ENCODE results near the gene ALKBH7. TPM values are rescaled to one million over a fixed set of nuclear protein-coding genes. Genes with fewer than 3 reads are reported as not detected.

ALKBH7 gene
- total and polyA plus RNA-seq, 10 of the 15 experiments (the other 5 are each of a cell fraction or from before 2014, with no cell fraction given), result 0.31 to 82.5 (median 37.6) TPM

DNA sequence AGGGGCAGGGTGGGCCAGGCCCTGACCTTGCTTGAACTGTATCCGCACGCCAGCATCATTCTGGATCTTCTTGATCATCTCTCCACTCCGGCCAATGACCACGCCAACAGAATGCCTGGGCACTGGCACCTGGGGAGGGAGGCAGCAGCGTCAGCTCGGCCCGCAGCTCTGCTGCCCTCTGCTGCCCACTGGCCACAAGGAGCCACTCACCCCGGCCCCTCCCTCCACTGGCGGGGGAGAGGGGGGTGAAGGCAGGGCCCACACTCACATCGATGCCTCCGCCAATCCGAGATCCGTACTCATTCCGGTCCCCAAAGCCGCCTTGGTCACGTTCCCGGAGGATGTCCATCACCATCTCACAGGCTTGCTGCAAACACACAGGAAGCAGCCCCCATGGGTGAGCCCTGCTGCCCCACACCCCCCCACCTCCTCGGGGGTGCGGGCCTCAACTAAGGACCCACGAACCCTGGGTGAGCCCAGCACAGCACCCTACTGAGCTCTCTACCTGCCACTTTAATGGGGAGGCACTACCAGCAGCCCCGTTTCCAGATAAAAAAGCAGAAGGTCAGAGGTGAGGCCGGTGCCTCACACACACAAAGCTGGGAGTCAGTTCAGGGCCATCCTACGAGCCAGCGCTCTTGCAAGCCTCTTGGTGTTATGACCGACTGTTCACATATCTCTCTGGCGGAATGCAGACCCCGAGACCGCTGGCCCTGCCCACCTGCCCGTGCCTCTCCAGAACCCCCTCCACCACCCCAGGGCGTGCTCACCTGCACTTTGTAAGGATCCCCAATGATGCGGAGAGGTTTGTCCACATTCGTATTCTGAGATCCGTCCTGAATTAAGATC lies 45.3 kb downstream of the ALKBH7 start:
- Histone ChIP-seq H3K36me3 (ENCODE audit: control insufficient read depth in 2 of 2, insufficient read depth in 2 of 2, low read length in 1 of 2) (peaks cover 27 to 63% of the 10 kb centered on the region in 2 experiments), H3K79me2 (ENCODE audit: control insufficient read depth, insufficient read depth, low read length) (peaks cover 33% of the 10 kb centered on the region), H3K27ac (ENCODE audit: control insufficient read depth, insufficient read depth) (no peak overlapping the region), H3K9ac (ENCODE audit: control insufficient read depth, insufficient read depth, low read length) (no peak overlapping the region), H3K27me3 (replicated peaks in 1 of 2; ENCODE audit: control insufficient read depth in 2 of 2, insufficient read depth in 2 of 2, low read length in 1 of 2) (no peaks in the 10 kb centered on the region), H3K4me1 (ENCODE audit: control insufficient read depth, insufficient read depth, low read length) (no peaks in the 10 kb centered on the region), H3K4me3 (no peak overlapping the region), H3K9me3 (replicated peaks; ENCODE audit: control insufficient read depth, insufficient read depth, low read length) (no peaks in the 10 kb centered on the region), H3K4me2 (ENCODE audit: control insufficient read depth, insufficient read depth) (no peak overlapping the region), H4K20me1 (ENCODE audit: control insufficient read depth, insufficient read depth) (peaks cover 21% of the 10 kb centered on the region), H2AFZ (ENCODE audit: control insufficient read depth, low read depth, low read length) (no peak overlapping the region)
- FAIRE-seq (no peak), DNase-seq (ENCODE audit: low read depth, low spot score) (no peak), ATAC-seq (no peak)
- no TSS peak for BruUV-seq (replicated peaks)
- CTCF ChIA-PET, result interaction anchor here (0.7 kb wide), 1 partner anchor 486 kb away, joined by 3 read pairs; no protein-coding TSS in a partner anchor
- POLR2A ChIA-PET, result no interaction called here
- SMC1A ChIA-PET (ENCODE audit: uncharacterized antibody, unreplicated experiment), result no interaction called here
- in situ Hi-C loops (cut with MboI) (no loop called here), intact Hi-C loops (cut with micrococcal nuclease; ENCODE audit: unreplicated experiment) (no loop called here)
- RAD21 ChIA-PET (ENCODE audit: unreplicated experiment), result no interaction called here
- 93% methylated on average over 33 of the region's 33 CpGs for WGBS (ENCODE audit: insufficient coverage, insufficient replicate concordance, low lambda C conversion rate, missing lambda C conversion rate)
- TF ChIP-seq E4F1 (IDR thresholded peaks at IDR 0.05; ENCODE audit: borderline replicate concordance, partially characterized antibody) (no peak), POLR2A (IDR thresholded peaks at IDR 0.05; ENCODE audit: low read depth, low read length) (peak; percentile 46; the same call in 1 of the 2 replicates), POLR2AphosphoS5 (IDR thresholded peaks at IDR 0.05; ENCODE audit: low read length) (peak; percentile 12; the same call in 1 of the 2 replicates)

GRCh38 chr19:6418562-6418932 lies 46.0 kb downstream of the ALKBH7 start:
- no TSS peak for BruUV-seq (replicated peaks)
- no peak for FAIRE-seq
- peaks cover 24% of the 10 kb centered on the region for H4K20me1 ChIP-seq (ENCODE audit: control insufficient read depth, insufficient read depth)

More at GRCh38 chr19:6418562-6418932, 46.0 kb downstream of the ALKBH7 start:
- peaks cover 39% of the 10 kb centered on the region for H3K79me2 ChIP-seq (ENCODE audit: control insufficient read depth, insufficient read depth, low read length)
- ATAC-seq (no peak), DNase-seq (ENCODE audit: low read depth, low spot score) (no peak)
- H3K4me2 ChIP-seq (ENCODE audit: control insufficient read depth, insufficient read depth), result no peak overlapping the region
- SMC1A ChIA-PET (ENCODE audit: uncharacterized antibody, unreplicated experiment), result no interaction called here
- no peak overlapping the region for H2AFZ ChIP-seq (ENCODE audit: control insufficient read depth, low read depth, low read length)
- 96% methylated on average over 18 of the region's 19 CpGs for WGBS (ENCODE audit: insufficient coverage, insufficient replicate concordance, low lambda C conversion rate, missing lambda C conversion rate)
- H3K9me3 ChIP-seq (replicated peaks; ENCODE audit: control insufficient read depth, insufficient read depth, low read length), result no peaks in the 10 kb centered on the region
- H3K36me3 ChIP-seq (ENCODE audit: control insufficient read depth in 2 of 2, insufficient read depth in 2 of 2, low read length in 1 of 2), result peaks cover 27 to 63% of the 10 kb centered on the region in 2 experiments
- H3K4me3 ChIP-seq, result no peak overlapping the region
- CTCF ChIA-PET, result interaction anchor here (0.7 kb wide), 1 partner anchor 485 kb away, joined by 3 read pairs; no protein-coding TSS in a partner anchor
- POLR2A ChIA-PET, result no interaction called here
- no peaks in the 10 kb centered on the region for H3K27me3 ChIP-seq (replicated peaks in 1 of 2; ENCODE audit: control insufficient read depth in 2 of 2, insufficient read depth in 2 of 2, low read length in 1 of 2)
- H3K4me1 ChIP-seq (ENCODE audit: control insufficient read depth, insufficient read depth, low read length), result no peaks in the 10 kb centered on the region
- no peak overlapping the region for H3K9ac ChIP-seq (ENCODE audit: control insufficient read depth, insufficient read depth, low read length)
- RAD21 ChIA-PET (ENCODE audit: unreplicated experiment), result no interaction called here
- intact Hi-C loops (cut with micrococcal nuclease; ENCODE audit: unreplicated experiment), result no loop called here
- no peak overlapping the region for H3K27ac ChIP-seq (ENCODE audit: control insufficient read depth, insufficient read depth)
- TF ChIP-seq MEF2B (IDR thresholded peaks at IDR 0.05; ENCODE audit: partially characterized antibody, poor library complexity, severe bottlenecking) (no peak), POLR2A (IDR thresholded peaks at IDR 0.05; ENCODE audit: low read depth, low read length) (0 out of 2 replicates have a peak, but pooled peaks have one; percentile 19)
- in situ Hi-C loops (cut with MboI), result no loop called here

All from GM12878 (cell line).